Measurements from ENCODE around the gene LRRC8D.
"Not testable (repeated sequence)": the region's sequence is repeated elsewhere in the genome, so short reads cannot be mapped to it uniquely, and the experiment has no call there.

Gene LRRC8D

DNA sequence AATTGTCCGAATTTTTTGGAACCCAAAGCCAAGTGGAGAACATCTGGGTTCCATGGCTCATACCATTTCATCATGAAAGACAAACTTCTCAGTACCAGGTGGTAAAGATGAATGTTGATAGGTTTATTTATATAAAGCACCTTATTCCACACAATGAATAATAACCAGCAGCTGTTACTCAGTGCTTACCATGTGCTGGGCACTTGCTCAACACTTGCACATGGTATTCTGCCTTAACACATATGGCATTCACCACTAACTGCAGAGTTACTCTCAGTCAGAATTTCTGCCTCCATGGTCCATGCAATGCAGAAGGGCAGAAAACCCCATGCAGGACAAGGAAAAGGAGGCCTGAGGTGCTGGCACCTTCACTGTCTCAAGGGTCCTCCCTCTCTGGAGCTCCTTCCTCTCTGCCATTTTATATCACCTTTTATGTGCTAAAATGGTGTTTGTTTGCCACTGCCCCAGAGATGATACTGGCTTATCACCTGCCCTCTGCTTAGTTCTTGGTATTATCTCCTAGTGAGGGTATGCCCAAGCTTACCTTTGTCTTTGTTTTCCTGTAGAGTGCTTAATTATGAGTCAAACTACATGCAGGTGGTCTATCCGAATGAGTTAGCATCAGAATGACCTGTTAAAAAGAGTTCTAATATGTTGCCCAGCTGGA is 97.4 kb downstream of the LRRC8D start:
- no peak for DNase-seq

GRCh38 chr1:89918794-89919155 is 97.9 kb downstream of the LRRC8D start:
- DNase-seq: no peak

DNA sequence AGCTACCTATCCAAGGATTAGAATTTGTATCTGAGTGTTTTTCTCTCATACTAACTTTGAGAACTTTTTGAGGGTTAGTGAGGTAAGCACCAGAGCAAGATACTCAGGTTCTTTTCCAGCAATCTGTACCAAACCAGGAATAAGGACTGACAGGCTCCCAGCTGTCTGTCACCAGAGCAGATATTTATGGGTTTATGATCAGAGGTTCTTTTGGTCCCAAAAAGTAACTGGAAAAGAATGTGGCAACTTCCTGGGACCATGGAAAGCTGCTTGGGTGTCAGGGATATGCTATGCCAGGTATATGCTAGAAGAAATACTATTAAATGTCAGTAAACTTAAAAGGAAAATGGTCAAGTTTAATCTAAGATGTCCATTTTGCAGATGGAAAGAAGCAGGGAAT is 98.3 kb downstream of the LRRC8D start:
- DNase-seq: no peak

DNA sequence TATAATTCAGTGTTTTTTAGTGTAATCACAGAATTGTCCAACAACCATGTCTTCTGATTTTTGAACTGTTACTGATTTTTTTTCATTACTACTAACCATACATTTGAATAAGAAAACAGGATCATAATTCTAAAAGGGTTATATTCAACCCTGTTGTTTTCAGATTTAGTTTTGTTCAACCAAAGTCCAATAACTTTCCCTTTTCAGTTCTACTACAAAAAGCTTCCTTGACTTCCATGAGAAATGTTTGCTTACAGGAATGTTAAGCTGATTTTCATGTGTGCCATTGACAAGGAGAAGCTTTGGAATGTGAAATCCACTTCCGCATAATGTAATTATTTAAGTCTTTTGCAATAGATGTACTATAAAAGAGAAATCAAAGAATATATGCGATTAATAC is 102.1 kb downstream of the LRRC8D start:
- no peak for DNase-seq

- DNase-seq: no peak
Measured at GRCh38 chr1:89923517-89923916, 102.7 kb downstream of the LRRC8D start.

DNA sequence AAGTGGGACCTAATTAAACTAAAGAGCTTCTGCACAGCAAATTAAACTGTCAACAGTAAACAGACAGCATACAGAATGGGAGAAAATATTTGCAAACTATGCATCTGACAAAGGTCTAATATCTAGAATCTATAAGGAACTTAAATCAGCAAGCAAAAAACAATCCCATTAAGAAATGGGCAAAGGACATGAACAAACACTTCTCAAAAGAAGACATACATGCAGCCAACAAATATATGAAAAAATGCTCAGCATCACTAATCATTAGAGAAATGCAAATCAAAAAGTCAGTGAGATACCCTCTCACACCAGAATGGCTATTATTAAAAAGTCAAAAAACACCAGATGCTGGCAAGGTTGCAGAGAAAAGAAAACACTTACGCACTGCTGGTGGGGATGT is 103.2 kb downstream of the LRRC8D start:
- not testable (repeated sequence) for DNase-seq

- DNase-seq: no peak
Measured at GRCh38 chr1:89927049-89927448, 106.2 kb downstream of the LRRC8D start.

DNA sequence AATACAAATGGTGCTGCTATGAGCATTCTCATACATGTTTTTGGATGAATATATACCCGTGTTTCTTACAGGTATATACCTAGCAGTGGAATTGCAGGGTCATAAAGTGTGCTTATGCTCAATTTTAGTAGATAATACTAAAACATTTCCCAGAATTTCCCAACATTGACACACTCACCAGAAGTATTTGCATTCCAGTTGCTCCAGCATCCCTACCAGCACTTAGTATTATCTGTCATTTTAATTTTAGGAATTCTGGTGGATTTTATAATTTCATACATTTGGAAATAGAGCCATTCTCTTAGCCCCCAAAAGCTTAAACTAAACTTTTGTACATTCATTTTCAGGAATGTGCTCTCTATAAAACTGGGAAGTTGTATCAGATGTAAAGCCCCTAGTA is 106.6 kb downstream of the LRRC8D start:
- DNase-seq: no peak

GRCh38 chr1:89928506-89928905 is 107.7 kb downstream of the LRRC8D start:
- no peak for DNase-seq

DNA sequence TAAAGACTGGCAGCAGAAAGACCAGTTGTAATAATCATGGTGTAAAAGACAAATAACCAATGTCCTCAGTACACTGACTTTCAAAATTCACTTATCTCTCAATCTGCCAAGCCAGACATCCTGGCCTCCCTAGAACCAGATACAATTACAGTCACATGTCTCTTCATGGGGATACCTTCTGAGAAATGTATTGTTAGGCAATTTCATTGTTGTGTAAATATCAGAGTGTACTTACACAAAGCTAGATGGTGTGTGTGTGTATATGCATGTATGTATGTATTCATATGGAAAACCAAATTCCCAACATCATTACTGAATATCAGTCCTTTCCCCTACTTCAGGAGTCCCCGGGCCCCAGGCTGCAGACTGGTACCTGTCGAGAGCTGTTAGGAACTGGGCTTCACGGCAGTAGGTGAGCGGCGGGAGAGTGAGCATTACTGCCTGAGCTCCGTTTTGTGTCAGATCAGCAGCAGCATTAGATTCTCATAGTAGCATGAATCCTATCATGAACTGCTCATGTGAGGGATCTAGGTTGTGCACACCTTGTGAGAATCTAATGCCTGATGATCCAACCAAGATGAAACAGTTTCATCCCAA is 108.7 kb downstream of the LRRC8D start:
- DNase-seq: no peak

- DNase-seq: no peak
Measured at GRCh38 chr1:89930579-89930978, 109.7 kb downstream of the LRRC8D start.

DNA sequence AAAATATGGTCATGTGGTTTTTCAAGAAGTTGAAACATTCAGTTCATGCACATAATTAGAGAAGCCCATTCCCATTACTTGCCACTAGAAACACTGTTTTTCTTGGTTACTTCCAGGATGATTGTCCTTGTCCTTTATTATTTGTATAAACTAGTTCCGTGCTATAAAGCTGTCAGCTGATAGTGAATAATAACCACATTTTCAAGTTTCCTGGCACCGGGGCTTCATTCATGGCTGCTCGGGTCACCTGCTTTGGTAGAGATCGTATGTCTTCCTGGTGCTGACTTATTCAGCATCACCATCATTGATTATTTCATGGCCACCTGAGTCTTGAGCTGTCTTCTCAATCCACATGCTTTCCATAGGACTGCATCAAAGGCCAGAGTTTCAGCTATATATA is 111.1 kb downstream of the LRRC8D start:
- no peak for DNase-seq

GRCh38 chr1:89932598-89933364 is 111.9 kb downstream of the LRRC8D start:
- DNase-seq: no peak

GRCh38 chr1:89934461-89934860 is 113.6 kb downstream of the LRRC8D start:
- DNase-seq: no peak

DNA sequence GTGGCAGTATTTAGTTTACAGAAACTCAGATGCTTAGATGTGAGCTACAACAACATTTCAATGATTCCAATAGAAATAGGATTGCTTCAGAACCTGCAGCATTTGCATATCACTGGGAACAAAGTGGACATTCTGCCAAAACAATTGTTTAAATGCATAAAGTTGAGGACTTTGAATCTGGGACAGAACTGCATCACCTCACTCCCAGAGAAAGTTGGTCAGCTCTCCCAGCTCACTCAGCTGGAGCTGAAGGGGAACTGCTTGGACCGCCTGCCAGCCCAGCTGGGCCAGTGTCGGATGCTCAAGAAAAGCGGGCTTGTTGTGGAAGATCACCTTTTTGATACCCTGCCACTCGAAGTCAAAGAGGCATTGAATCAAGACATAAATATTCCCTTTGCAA is 114.4 kb downstream of the LRRC8D start:
- no peak for DNase-seq

GRCh38 chr1:89936694-89937093 is 115.9 kb downstream of the LRRC8D start:
- DNase-seq: no peak

DNA sequence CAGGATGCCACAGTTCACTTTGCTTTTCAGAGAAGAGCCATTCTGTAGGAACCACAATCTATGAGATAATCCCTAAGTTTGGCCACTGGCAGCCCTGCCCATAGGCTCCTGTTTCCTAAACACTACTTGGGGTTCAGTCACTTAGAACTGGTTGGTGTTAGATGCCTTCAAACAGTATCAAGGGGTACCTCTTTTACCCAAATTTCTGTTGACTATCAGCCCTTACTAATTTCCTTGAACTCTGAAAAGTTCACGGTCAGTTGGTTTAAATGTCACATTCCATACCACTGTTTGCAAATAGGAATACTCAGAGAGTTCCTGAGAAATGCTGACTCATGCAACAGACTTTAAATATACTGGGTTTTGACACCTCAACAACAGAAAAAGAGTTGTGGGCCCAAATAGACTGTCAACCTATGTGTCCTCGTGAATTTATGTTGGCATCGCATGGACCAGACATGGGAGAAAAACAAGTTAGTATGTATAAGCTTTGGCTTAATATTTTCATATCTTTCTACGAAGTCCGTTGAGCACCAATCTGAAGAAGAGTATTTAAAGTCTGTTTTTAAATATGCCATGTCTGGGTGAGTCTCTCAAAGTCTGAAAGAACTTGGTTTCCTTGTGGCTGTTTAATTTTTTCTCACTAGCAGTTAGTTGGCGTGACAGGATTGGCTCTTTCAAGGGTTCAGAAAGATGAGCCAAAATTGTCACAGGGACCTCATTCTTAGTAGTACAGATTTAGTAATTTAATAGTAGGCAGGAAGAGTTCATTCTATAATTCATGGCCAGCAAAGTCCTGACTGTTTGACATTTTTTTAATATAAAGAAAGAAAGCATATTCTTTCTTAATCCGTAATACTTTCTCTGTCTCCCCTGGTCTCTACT is 117.6 kb downstream of the LRRC8D start:
- no peak for DNase-seq

DNA sequence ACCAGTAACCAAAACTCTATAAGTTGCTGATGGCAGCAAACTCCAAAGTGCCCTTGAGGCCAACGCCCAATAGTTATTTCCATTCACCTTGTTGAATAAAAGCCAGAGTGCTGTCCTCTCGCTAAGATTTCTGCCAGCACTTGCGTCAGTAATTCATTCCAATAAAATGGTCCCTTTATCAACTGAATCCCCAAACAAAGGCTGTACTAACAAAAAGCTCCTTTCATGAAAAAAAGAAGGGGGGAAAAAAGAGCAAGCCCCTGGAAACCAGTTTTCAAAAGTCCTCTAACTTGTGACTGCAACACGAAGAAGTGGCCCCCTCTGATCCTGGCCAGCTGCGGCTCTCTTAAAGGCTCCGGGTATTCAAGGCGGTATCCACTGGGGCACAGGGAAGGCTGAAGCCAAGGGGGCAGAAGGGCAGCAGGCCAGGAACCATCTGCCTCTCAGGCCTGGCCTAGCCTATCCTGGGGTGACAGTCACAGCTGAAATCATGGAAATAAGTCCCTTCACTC is 118.3 kb downstream of the LRRC8D start:
- no peak for DNase-seq

DNA sequence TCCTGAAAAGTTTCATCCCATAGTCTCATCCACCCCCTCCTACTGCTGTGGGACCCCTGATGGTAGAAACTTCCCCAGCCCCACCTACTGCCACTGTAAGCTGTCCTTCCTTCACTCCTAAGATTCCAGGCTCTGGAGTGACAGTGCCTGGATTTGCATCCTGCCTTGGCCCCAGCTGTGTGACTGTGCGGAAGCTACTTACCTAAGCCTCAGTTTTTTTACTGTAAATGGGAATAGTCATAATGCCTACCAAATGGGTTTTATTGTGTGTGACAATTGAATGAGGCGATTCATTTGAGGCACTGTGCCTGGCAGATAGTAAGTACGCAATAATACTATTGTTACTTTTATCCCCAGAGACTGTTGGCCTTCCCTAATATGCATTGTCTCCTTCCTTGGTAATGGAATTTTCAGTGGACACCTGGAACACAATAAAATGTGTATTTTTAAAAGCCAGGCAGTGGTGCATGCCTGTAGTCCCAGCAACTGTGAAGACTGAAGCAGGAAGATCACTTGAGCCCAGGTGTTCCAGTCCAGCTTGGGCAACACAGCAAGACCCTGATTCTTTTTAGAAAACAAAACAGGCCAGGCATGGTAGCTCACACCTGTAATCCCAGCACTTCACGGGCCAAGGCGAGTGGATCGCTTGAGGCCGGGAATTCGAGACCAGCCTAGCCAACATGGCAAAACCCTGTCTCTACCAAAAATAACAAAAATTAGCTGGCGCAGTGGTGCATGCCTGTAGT is 119.0 kb downstream of the LRRC8D start:
- no peak for DNase-seq

- DNase-seq: no peak
Measured at GRCh38 chr1:89941110-89941766, 120.4 kb downstream of the LRRC8D start.

GRCh38 chr1:89942014-89942413 is 121.2 kb downstream of the LRRC8D start:
- DNase-seq: no peak
